ENCODE data around the gene PLCB3. TPM values are rescaled to one million over a fixed set of nuclear protein-coding genes. Genes with fewer than 3 reads are reported as not detected.

Gene PLCB3
- total RNA-seq, 1 experiment from 2014 or later = 80.2 TPM

- H3K27ac ChIP-seq (ENCODE audit: insufficient read length, low read depth, low read length) = no peak overlapping the region
- H4K5ac ChIP-seq (ENCODE audit: insufficient read length, low read depth, low read length) = no peak overlapping the region
Observed at GRCh38 chr11:64234647-64235379, 16.5 kb upstream of the PLCB3 start.

More at GRCh38 chr11:64234647-64235379, 16.5 kb upstream of the PLCB3 start:
- Histone ChIP-seq H3T11ph (ENCODE audit: low read length) (no peak overlapping the region), H2BK12ac (ENCODE audit: insufficient read length, low read depth, low read length) (no peak overlapping the region), H3K18ac (ENCODE audit: insufficient read length, low read depth, low read length) (no peak overlapping the region), H2BK15ac (ENCODE audit: low read depth, low read length) (no peak overlapping the region), H3K79me2 (ENCODE audit: insufficient read depth, low read length) (no peaks in the 10 kb centered on the region), H3K9me3 (ENCODE audit: control insufficient read depth, low read depth, low read length) (no peaks in the 10 kb centered on the region), H3K56ac (ENCODE audit: insufficient read length, low read depth, low read length) (no peak overlapping the region), H3K4ac (ENCODE audit: low read depth, low read length) (no peak overlapping the region), H3K4me1 (ENCODE audit: insufficient read depth, low read length) (no peaks in the 10 kb centered on the region), H3K9ac (ENCODE audit: extremely low read depth, insufficient read length, low read length) (no peak overlapping the region), H3K14ac (ENCODE audit: insufficient read depth, low read length) (no peak overlapping the region), H4K20me1 (ENCODE audit: control insufficient read depth, insufficient read depth, insufficient read length) (no peaks in the 10 kb centered on the region), H3K23ac (ENCODE audit: insufficient read length, low read depth, low read length) (no peak overlapping the region), H2BK120ac (ENCODE audit: low read depth, low read length, poor library complexity, severe bottlenecking) (no peak overlapping the region), H3K23me2 (ENCODE audit: insufficient read length, low read depth, low read length, poor library complexity, severe bottlenecking) (peaks cover 21% of the 10 kb centered on the region), H3K79me1 (ENCODE audit: insufficient read depth, low read depth, low read length, poor library complexity, severe bottlenecking) (no peaks in the 10 kb centered on the region), H4K8ac (replicated peaks; ENCODE audit: insufficient read length, low read depth, low read length) (no peak overlapping the region), H4K91ac (ENCODE audit: insufficient read length, low read depth, low read length) (no peak overlapping the region), H2AFZ (ENCODE audit: low read length) (no peak overlapping the region), H3K27me3 (ENCODE audit: insufficient read depth, low read length) (no peaks in the 10 kb centered on the region; the same call in 1 of the 2 replicates), H2AK5ac (ENCODE audit: insufficient read length, low read length) (no peak overlapping the region), H2BK5ac (ENCODE audit: insufficient read length, low read length) (no peak overlapping the region), H3K4me2 (ENCODE audit: insufficient read depth, insufficient read length, low read length) (peak overlapping the region; percentile 42), H2BK20ac (ENCODE audit: low read depth, low read length, poor library complexity, severe bottlenecking) (no peak overlapping the region)
- TF ChIP-seq, protein P1, sequence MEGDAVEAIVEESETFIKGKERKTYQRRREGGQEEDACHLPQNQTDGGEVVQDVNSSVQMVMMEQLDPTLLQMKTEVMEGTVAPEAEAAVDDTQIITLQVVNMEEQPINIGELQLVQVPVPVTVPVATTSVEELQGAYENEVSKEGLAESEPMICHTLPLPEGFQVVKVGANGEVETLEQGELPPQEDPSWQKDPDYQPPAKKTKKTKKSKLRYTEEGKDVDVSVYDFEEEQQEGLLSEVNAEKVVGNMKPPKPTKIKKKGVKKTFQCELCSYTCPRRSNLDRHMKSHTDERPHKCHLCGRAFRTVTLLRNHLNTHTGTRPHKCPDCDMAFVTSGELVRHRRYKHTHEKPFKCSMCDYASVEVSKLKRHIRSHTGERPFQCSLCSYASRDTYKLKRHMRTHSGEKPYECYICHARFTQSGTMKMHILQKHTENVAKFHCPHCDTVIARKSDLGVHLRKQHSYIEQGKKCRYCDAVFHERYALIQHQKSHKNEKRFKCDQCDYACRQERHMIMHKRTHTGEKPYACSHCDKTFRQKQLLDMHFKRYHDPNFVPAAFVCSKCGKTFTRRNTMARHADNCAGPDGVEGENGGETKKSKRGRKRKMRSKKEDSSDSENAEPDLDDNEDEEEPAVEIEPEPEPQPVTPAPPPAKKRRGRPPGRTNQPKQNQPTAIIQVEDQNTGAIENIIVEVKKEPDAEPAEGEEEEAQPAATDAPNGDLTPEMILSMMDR (conservative IDR thresholded peaks at IDR 0.05) = no peak
- Mint-ChIP-seq H3K36me3 (ENCODE audit: insufficient read depth in 1 of 3, low read depth in 3 of 3) (peaks cover 4 to 26% (median 13%) of the 10 kb centered on the region in 3 experiments; a peak in 6 of 7 replicates), H3K27ac (peak overlapping the region in 1 of 3 experiments; percentile 82; a peak in 1 of 7 replicates), H3K27me3 (ENCODE audit: low read depth) (peaks cover 20% of the 10 kb centered on the region), H3K9me3 (no peaks in the 10 kb centered on the region), H3K4me3 (peak overlapping the region; percentile 81 to 85), H3K4me1 (peaks cover 16 to 24% of the 10 kb centered on the region in 2 experiments)
- no CpG with 5 or more reads among the region's 80 CpGs for WGBS (ENCODE audit: extremely low coverage, insufficient read length, low lambda C conversion rate)
- DNase-seq = no peak

Measured in H9 (cell line).